HG03095 (cell line): ENCODE measurements around the gene C4orf54.

Experiments used
- ATAC-seq: cut with Tn5 transposase; IDR thresholded peaks from one replicate; pipeline ENCODE4 v1.9.1; 2021; ENCODE audit warnings: moderate library complexity; ENCODE audit not compliant: unreplicated experiment

Gene C4orf54

DNA sequence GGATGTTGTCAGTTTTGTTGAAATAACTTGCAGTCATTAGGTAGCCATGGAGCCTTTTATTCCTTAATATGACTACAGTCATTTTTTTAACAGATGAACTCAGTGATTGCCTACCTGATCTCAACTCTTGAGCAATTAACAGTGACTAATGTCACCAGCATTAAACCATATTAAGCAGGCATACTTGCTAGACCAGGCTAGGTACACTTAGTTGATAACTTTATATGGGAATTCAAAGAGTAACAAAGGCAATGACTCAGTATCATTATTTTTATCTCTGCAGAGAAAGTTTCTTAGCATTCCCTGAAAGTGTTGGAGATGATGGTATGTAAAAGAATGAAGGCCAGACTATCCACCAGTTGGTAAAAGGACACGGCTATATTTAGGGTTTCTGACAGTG, at the start of gene C4orf54:
Gene C4orf54 (minus strand): TSS at position 31 of the 400 bp plus-strand sequence. CDS start 3,180 bp downstream, outside the sequence.
- ATAC-seq = no peak

DNA sequence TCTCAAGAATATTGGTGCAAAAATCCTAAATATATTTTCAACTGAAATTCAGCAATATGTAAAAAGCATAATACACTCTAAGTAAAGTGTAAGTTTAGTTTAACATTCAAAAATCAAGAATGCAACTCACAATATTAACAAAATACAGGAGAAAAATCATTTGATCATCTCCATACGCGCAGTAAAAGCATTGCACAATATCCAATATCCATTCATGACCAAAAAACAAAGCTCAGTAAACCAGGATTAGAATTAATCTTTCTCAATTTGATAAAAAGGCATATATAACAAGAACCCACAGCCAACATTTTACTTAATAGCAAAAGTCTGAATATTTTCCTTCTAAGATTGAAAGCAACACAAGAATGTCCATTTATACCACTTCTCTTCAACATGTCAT, 48.3 kb upstream of the C4orf54 start:
- ATAC-seq = no peak

DNA sequence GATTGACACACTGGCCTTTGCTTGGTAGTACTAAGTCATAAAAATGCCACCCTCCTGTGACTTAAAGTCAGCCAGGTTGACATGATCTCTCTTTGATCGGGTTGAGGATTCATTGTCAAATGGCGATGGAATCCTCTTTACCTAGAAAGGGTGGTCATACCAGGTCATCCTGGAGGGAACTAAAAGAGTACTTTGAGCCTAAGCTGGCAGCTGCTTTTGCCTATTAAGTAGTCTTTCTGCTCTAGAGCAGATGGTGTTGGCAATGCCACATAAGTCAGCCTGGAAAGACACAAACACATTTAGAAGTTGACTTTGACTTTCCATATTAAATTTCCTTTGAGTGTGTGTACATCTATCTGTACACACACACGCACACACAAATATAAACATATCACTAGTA, 39.2 kb upstream of the C4orf54 start:
- ATAC-seq = no peak

DNA sequence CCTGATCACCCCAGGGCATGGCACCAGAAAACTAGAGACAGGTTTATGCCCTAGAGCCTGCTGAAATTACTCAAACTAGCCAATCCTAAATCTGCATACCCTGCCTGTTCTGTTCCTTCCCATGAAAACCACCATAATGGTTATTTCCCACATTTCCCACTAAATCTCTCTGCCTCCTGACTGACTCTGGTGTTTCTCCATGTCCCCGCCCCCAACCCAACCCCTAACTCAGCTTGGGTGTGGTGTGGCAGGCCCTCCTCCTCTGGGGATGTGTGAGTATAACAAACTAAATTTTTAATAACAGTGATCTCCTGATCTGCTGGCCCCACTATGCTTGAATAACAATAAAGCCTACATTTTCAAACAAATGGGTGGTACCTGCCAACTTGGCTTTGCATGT, 35.5 kb upstream of the C4orf54 start:
- ATAC-seq = no peak

DNA sequence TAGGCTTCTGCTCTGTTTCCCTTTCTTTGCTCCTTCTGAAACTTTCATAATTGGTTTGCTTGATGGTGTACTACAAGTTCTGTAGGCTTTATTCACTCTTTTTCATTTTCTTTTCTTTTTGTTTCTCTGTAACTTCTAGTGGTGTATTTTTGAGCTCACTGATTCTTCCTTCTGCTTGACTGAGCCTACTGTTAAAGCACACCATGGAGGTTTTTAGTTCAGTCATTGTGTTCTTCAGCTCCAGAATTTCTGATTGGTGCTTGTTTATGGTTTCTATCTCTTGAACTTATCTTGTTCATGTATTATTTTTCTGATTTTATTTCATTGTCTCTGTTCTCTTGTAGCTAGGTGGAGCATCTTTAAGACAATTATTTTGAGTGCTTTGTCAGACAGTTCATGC, 33.4 kb upstream of the C4orf54 start:
- no peak for ATAC-seq

DNA sequence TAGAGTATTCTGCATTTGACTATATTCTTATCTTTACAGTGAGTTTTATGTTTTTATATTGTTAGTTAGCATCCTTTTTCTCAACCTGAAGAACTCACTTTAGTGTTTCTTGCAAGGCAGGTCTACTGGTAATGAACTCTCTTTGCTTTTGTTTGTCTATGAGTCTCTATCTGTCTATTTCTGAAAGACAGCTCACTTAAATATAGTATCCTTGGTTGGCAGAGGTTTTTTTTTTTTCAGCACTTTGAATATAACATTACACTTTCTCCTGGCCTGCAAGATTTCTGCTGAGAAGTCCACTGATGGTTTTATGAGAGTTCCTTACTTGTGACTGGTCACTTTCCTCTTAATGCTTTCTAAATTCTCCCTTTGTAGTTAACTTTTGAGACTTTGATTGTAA, 32.8 kb upstream of the C4orf54 start:
- ATAC-seq = no peak

DNA sequence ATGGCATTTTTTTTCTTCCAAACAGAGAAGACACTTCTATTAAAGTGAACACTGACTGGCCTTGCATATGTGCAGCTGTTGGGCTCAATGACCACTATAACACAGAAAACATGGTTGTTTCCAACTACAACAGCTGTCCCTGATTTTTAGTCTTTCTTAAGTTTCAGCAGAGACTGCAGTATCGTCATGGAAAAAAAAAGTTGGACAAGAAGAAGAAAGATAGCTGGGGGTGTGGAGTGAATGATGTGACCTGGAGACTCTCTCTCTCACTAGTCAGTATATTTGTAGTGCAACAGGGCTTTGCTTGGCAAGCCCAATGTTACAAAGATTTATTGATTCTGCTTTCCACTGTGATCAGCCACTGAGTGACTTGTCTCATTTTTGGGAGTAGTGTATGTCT, 29.5 kb upstream of the C4orf54 start:
- ATAC-seq = no peak

DNA sequence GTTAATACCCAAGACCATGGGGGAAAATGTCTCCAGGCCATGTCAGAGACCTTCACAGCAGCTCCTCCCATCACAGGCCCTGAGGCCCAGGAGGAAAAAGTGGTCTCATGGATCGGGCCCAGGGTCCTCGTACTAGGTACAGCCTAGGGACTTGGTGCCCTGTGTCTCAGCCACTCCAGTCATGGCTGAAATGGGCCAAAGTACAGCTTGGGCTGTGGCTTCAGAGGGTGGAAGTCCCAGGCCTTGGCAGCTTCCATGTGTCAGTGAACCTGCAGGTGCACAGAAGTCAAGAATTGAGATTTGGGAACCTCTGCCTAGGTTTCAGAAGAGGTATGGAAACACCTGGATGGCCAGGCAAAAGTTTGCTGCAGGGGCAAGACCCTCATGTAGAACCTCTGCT, 27.6 kb upstream of the C4orf54 start:
- no peak for ATAC-seq

DNA sequence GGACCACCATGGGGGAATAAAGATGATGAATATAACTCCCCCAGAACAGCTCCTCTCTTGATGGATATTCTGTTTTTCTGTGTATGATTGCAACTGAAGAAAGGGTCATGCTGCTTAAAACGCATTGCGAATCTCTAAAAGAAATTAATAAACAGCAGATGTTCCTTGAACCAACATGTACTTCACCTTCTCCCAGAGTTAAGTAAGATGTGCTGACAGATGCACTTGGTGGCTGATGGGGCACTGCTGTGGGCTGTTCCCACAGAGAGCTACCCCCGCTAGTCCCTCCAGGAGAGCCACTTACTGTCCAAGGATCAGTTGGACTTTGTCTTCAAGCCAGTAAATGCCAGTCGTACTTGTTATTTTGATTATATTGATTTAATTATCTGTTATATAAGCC, 26.3 kb upstream of the C4orf54 start:
- no peak for ATAC-seq

DNA sequence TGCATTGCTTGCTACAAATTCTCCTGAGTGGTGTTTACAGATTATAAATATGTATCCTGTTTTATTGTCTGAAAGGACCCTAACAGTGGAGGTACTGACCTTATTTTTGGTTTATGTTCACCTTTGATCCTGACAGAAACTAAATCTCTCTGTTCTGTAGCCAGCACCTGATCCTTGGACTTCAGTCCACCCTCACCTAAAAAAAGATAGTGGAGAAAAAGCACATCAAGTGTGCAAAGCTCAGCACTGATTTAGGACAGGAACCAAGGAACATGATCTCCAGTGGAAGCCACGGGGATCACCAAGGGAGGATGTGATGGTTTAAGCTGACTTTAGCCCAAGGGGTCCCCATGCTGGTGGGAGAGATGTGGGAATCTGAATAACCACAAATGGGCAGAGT, 22.3 kb upstream of the C4orf54 start:
- ATAC-seq = no peak

DNA sequence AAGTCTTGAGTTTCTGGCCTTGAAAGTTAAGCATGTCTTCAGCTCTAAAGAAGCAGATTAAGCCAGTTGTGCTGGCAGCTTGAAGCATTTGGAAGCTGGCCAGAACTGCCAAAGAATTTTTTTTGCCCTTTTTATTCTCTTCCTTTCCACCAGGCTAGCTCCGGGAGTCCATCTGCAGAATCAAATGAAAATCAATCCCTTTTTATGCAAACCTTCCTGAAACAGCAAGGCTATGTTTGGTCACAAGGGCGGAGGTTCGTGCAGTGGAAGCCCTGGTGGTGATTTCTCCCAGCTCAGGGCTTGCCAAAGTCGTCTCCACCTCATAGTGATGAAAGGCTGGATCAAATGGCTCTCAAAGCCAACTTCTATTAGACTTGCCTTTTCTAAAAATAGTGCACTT, 21.6 kb upstream of the C4orf54 start:
- ATAC-seq = no peak

DNA sequence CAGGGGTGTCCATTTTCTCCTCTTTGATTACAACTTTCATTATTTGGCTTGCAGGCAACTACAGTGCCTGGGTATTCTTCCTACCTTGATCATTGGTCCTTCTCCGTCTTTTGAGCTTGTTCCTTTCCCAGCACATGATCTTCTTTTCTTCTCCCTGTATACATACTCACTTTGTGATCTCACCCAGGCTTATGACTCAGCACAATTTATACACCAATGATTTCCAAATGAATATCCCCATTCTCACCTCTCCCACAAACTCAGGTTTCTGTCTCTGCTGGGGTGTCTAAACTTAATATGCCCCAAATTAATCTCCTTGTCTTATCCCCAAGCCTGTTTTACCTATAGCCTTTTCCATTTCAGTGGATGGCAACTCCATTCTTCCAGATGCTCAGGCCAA, 19.5 kb upstream of the C4orf54 start:
- no peak for ATAC-seq

DNA sequence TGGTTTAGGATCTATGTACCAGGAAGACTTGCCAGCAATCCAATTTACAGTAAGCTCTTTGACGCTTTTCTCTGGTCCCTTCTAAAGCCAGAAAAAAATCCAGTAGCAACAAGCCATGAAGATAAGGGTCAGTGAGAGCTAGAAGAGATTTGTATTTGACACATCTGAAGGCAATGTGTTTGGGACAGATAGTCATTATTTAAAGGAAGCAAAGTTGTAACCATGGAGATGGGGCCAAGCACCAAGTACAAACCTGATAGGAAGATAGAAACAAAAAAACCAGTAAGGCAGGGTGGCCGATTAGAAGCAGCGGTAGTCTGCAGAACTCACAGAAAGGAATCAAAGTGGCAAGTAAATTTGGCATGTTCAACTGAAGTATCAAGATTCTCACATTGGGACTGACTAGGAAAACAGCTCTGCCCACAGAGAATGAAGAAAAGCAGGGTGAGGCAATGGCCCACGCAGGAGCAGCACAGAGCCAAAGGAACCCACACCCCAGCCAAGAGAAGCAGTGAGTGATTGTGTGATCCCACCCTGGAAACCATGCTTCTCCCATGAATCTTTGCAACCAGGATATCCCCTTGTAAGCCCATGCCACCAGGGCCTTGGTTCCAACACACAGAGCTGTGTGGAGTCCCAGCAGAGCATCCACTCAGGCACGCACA, 12.9 kb upstream of the C4orf54 start:
- no peak for ATAC-seq

DNA sequence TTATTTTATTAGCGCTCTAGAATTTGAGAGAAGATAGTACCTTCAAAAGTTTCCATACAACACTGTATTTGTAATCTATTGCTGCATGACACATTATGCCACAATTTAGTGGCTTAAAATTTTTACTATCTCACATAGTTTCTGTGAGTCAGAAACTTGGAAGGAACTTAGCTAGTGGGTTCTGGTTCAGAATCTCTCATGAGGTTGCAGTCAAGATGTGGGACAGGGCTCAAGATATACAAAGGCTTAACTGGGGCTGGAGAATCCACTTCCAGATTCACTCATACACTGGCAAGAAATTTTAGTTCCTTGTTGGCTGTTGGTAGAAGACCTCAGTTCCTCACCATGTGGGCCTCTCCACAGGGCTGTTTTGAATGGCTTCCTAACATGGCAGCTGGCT, 11.5 kb upstream of the C4orf54 start:
- ATAC-seq = no peak

DNA sequence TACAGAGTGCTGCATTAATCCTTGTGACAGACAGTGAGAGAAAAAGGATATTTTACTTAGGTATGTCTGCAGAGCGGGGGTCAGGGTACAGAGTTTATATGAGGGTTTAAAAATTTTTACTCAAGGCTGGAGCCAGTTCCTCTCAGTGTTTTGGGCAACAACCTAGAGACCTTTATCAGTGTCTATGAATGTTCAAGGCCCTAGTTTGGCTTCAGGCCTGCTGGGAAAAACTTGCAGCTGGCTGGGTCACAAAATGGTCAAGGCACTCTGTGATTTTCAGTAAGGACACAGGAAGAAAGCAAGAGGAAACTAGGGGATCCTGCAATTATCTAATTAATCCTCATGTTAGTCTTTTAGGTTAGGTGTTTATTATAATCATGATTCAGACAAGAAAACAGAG, 10.8 kb upstream of the C4orf54 start:
- no peak for ATAC-seq

DNA sequence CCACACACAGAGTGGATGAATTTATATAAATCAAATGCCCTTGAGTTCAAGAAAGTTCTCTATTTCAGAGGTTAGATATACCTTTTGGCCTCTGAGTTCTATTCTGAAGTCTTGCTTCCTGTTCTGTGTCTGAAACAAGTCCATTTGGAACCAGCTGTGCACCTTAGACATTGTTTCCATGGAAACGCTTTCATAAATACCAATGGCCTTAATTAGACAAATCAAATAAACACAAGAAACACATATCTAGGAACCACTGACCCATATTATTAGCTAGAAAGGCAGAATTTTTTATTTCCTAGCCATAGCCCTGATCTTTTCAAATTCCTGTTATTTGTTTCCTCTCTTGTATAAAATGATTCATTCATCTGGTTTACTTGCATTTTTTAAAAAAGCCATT, 8.4 kb upstream of the C4orf54 start:
- ATAC-seq = no peak

DNA sequence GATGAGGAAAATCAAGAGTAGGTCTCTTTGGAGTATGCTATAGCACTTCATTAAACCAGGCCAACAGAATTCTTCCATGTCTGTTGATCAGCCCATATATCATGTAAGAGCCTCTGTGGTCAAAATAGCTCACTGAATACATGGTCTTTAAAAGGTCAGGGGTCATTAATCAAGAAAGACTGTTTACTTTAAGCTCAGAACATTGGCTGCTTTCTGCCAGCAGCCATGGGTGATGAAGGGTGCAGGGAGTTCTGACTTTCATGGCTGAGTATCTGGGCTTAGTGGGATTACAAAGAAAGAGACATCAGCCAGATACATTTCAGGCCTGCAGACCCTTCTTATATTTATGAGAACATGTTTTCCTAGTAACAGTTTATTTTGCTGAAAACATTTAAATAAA, 7.1 kb upstream of the C4orf54 start:
- no peak for ATAC-seq

DNA sequence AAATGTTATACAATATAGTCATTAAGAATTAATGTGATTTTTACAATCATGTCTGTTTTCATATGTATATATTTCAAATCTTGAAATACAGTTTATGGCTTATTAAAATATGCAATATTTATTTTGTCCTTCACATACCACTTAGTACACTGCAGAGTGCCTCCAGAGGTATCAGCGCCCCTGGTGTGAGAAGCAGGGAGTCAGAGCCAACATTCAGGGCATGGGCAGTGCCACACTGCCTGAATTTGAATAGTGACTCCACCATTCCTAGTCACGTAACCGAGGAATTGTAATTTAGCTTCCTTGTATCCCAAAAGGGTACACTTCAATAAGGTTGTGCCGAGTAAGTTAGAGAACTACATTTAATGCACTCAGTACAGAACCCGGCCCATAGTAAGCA, 4.3 kb upstream of the C4orf54 start:
- no peak for ATAC-seq

DNA sequence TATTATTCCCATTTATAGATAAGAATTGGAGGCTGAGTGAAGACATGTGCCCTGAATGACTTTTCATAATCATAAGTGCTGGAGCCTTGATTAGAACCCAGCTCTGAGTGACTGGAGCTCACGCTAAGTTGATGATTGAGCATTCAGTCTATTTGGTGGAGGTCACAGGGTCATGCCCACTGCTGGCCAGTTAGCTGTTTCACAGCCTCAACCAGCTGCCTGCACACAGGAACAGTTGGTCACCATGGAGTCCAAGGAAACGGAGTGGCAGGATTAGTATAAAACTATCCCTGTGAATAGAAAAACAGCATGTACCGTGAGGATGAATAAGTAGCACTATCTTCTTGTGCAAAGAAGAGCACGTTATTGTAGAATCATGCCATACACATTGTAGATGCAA, 1.0 kb upstream of the C4orf54 start:
- no peak for ATAC-seq

DNA sequence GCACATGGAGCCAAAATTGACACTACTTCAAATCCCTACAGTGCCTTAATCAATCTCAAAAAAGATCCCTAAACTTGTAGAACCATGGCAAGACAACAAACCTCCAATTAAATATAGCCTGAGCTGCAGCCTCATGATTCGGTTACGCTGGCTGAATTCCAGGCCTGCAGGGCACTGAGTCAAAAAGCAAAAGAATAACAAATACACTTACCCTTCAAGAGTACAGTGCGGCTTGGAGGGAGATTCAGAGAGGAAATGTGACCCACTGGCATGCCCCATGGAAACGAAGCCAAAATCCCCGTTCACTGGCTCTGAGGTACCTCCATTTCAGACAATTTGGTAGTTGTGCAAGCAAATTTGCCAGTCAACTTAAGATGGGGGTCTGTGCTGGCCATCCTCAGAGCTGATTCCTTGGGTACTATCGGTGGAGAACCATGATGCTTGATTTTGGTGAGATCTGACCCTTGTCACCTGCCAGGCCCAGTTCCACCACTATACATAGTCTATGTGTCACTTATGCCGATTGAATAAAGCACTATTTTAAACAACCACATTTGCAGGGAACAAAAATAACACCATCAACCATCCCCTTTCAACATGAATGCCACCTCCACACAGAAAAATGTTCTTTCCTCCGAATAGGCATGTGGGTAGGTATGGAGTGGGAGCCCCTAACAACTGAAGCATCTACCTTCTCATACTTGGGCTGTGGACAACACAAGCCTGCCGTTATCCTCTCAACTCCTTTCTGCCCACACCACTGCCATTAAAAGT, 2.1 kb downstream of the C4orf54 start:
- ATAC-seq = no peak

DNA sequence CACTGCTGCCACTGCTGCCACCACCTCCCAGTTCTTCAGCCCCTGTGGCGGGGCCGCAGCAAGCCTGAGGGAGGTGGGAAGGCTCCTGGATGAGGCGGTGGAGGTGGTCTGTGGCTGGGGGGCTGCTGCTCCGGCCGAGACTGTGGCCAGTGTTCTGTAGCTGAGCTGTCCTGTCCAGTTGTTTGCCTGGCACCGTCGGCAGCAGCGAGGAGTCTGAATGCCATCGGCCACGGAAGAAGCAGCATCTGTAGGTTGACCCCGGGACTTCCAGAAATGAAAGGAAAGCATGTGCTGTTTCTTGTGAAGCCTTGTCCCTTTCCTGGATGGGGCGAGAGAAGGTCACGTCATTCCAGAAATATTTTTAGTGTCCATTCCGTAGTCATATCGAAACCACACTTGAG, 3.3 kb downstream of the C4orf54 start:
- no peak for ATAC-seq

DNA sequence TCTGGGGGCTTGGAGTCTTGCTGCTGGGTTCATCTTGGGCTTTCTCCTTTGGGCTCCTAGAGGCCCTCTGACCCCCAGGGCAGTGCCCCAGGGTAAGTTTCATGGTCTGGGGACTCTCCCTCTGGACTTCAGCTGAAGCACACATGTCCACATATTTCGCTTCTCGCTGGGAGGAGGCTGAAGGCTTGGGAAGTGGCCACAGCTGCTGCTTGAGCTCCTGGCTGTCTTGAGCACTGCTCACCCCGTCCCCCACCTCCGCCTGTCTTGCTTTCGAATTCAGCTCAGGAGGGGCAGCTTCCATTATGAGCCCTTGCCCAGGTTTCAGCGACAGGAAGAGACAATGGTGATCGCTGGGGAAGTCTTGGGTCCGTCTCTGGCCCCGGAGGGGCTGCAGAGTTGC, 3.7 kb downstream of the C4orf54 start:
- no peak for ATAC-seq
